NCI-H1105 treated with DMSO at 0.1 percent for 48 hours (cell line): ENCODE measurements around the gene TWNK.
A peak's percentile ranks its signal among the peaks of the same experiment; 100 is the strongest.

Source experiments
- DNase-seq: peaks from one replicate; lab custom pipeline; 2025; lab: John Stamatoyannopoulos, UW

TWNK gene

DNA sequence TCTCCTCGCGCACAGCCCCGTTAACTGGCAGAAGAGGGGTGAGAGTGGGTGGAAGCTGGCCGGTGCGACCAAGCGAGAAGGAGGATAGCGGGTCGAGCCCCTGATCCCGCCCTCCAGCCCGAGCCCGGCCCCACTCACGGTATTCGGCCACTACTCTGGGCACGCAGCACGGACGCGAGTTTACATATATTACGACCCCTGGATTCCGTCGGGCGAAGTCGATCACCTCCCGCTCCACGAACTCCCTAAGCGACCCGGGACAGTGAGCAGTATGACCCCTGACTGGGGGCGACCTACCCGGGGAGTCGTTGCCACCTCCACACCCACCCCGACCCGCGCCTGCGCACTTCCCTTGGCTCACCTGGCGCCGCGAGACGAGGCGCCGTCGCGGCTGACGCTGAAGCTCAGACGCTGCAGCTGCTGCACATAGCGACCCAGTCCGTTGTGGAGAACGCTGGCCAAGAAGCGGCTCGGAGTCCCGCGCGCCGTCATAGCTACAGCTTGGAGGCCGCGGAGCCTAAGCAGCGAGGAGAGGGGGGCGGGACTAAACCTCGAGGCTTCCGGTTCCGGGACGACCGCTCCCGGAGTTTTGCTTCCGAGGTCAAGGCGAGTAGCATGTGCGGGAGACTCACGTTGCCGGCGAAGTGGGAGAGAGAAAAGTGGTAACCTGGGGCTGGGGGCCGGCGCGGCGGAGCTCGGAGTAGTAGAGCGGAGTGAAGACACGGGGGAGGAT lies at the start of gene TWNK, which contains the start of gene MRPL43:
Gene TWNK, plus strand, starts transcription at position 592 of the 733 bp plus-strand sequence. CDS start 668 bp downstream, outside the sequence.
Gene MRPL43, minus strand, starts transcription at position 546 of the 733 bp plus-strand sequence. Its CDS starts 54 bp downstream, at position 492.
- peak; percentile 34 for DNase-seq

- no peak for DNase-seq
These were observed 47.5 kb upstream of the TWNK start for GRCh38 chr10:100939763-100940344.

- DNase-seq, result no peak
These were observed 45.1 kb upstream of the TWNK start for GRCh38 chr10:100942229-100942628.

DNA sequence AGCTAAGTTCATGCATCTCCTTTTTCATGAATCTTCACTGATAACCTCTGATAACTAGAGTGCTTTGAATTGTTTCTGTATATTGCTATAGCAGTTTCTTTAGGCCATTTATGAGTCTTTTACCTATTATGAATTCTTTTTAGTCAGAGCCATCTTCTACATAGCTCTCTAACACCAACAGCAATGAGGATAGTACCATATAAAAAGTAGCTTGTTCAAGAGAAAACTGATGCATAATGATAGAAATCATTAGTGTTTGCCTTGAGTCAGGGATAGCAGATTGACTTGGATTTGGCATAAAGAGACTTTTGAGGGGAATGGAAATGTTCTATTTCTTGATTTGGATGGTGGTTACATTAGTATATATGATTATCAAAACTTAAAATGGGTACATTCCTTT lies 43.8 kb upstream of the TWNK start:
- DNase-seq, result no peak

GRCh38 chr10:100945754-100946153 lies 41.6 kb upstream of the TWNK start:
- DNase-seq, result no peak

DNA sequence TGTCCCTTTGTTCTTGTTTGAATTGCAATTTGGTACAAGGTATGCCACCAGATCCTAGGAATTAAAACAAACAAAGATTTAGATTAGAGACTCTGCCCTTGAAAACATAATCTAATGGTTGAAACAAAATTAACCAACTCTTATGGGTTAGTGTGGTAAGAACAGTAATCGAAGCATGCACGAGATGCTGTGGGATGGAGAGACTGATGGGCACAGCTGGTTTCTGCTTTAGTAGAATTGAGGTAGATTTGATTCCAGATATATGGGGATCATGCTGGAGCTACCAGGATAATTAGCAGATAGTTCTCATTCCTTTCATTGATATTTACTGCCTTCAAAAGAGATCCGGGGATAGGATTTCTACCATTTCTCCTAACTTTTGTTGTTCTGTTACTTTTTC lies 38.4 kb upstream of the TWNK start:
- no peak for DNase-seq

- DNase-seq, result no peak
These were observed 27.1 kb upstream of the TWNK start for GRCh38 chr10:100960251-100960650.

DNA sequence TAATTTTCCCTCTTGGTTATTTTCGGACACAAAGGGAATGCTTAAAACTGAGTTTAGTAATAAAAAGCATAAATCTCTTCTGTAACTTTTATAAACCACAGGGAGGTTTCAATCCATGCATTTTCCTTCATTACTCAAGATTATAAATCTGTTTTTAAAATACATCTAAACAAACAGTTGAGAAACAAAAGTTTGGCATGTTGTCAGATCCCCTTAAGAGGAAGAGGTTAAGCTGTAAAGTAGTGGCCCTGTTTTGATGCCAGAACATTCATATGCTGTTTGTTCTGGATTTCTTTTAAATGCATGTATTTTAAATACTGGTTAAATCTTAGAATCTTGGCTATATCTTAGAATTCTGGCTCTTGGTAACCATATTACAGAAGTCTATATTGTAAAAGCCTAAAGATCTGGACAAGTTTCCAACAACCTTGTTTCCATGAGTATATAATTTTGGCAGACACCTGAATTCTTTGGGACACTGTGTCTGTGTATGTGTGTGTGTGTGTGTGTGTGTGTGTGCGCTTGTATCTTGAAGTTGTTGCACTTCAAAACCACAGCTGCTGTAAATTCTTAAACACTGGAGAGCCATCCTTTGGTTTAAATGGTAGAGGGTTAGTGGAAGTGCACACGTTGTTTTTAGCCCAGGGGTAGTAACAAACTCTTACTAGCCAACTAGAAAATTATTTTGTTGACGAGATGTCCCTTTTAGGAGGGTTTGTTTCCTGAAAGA lies 24.8 kb upstream of the TWNK start:
- DNase-seq, result no peak

DNA sequence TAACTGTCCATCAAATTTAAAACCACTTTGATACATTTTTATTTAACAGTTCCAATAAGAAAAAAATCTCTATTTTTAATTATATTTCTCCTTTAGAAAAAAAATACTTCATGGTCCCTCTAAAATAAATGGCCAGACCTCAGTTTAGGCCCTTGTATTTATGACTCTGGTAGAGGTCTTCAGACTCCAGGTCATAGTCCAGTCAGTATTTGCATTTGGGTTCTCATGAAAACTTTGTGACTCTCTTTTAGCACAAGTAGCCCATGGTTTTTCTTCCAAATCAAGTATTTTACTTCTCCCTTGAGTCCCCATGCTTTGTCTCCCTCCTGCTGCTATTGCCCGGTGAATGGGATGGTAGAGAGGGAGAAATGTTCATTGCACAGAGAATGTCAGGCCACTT lies 23.5 kb upstream of the TWNK start:
- no peak for DNase-seq

DNA sequence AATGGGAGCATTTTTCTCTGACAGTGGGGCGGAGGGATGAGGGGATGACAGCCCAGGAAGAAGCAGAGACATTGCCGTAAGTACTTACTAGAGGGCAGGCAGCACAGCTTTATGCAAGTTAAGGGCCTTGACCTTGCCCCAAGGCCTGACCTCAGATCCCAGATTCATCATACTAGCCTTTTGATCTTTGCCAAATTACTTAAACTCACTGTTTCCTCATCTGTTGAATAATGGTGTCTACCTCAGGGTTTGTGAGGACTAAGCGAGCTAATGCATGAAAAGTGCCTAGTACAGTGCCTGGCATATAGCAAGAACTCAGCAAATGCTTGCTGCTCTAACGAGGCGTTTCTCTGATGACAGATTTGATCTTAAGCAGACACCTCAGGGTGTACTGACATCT lies 21.5 kb upstream of the TWNK start:
- no peak for DNase-seq

DNA sequence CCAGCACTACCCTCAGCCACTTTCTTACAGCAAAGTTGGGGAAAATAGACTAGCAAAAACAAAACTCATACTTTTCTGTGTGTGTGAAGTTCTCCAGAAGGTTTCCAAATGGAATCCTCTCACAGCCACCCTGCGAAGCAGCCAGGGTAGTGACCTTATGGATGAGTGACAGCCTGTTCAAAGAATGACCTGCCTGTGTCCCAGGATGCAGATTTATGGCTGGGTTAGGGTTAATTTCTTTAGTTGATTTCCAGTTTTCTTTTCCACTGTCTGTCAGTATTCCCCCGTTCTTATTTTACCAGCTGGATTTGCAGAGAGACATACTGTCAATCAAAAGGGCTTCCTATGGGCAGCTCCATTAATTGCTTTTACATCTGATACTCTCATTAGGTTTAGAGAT lies 20.5 kb upstream of the TWNK start:
- DNase-seq, result no peak

- DNase-seq, result no peak
These were observed 20.0 kb upstream of the TWNK start for GRCh38 chr10:100967332-100967731.

- DNase-seq, result no peak
These were observed 19.1 kb upstream of the TWNK start for GRCh38 chr10:100968062-100968736.

GRCh38 chr10:100968863-100969186 lies 18.5 kb upstream of the TWNK start:
- no peak for DNase-seq

DNA sequence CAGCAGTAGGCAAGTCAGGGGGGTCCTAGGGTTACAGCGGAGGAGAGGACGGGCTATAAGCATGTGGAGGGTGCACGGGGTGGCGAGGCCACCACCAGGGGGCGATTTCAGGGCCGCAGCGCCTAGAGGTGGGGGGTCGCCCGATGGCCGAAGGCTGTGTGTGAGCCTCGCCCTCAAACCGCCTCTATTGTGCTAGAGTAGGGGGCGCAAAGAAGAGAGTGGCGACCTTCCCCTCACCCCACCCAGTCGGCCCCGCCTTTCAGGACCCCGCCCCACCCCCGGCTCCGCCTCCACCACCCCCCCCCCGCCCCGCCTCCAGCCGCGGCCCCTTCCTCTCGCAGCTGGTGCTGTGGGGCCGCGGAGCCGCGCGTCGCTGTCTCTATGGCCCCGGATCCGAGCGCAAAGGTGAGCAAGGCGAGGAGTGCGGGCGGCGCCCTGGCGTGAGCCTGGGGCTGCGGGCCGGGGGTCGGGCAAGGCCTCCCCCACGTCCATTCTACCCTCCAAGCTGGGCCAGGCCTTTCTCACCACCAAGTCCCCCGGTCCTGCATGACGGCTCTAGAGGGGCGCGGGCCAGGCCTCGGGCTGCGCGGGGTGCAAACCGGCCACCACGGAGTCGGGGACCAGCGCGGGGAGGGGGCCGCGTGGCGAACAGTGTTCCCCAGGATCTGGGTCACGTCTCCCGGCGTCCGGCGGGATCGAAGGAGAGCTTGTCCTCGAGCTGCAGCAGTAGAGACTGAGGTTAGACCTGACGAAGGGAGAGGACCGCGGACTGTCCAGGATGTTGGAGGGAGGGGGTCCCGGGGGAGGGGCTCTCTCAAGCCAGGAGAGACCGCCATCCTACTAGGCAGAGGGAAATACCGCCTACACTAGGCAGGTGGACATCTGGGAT lies 17.9 kb upstream of the TWNK start, which contains the start of gene SEMA4G:
Gene SEMA4G, plus strand, starts transcription at position 318 of the 889 bp plus-strand sequence. CDS start 3,409 bp downstream, outside the sequence.
- DNase-seq, result peak; percentile 16

DNA sequence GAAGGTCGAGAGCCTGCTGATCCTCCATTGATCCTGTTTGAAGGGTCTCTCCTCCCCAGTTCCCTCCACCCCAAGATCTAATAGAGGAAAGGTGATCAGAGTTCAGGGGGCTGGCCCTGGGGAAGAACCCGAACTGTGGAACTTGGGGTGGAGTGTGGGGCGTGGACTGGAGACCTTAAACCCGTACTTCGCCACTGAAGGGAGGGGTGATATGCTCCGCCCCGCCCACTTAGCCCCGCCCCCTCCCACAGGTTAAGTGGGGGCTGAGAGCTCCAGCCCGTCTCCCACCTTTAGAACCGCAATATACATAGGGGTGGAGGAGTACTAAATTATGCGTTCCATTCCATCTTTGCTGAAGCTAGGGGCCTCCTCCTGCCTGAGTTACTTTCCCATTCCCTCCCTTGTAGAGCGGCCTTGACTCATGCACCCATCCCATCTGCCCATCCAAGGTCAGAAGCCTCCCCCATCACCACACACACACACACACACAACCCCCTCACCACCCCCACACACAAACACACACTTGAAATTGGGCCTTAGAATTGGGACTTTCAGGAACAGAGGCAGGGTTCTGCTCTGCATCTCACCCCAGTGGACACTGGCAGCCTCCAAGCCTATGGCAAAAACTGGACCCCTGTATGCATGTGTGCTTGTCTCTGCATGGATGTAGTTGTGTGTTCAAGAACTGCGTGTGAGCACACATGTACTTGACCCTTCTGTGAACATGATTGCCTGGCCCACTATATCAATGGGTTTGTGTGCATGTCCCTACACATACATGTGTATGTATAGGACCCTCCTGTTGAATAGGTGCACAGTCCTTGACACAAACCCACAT lies 17.0 kb upstream of the TWNK start:
- peak; percentile 6 for DNase-seq

DNA sequence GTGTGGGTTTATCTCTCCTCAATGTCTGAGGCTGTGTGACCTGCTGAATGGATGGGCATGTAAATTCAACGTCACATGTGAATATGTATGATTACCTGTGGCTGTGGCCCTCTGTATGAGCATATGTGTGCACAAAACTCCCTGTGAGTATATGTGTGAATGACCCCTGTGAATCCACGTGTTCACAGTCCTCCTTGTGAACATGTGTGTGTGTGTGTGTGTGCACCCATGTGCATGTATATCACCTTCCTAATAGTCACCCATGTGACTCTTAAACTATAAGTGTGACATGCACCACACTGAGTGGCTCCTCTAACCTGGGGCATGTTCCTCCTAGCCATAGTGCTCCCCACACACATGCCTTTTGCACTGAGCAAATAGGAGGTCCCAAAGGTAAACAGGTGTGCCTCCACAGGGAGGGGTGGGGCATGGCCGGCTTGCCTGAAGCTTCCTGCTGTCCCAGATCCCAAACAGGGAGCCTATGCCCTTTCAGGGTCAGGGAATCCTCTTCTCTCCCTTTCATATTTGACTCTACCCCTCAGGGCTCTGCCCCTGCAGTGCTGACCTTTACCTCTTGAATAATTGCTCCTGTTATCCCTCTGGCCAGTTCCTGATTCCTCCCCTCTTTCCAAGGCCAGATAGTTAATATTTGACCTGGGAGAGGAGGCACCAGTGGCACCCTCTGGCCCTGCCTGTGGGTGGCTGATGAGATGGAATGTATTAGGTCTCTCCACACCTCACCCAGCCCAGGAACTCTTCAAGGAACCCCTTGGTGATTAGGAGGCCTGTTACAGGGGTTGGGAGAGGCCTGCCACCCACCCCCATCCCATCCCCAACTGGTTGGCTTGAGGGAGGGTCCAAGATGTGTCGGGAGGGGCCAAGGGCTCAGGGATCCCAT lies 16.2 kb upstream of the TWNK start:
- DNase-seq, result no peak

- DNase-seq, result no peak
These were observed 15.0 kb upstream of the TWNK start for GRCh38 chr10:100972115-100972903.
